BJ (cell line): Measurements from ENCODE around the gene KLHL40. TPM values are rescaled to one million over a fixed set of nuclear protein-coding genes. Genes with fewer than 3 reads are reported as not detected.

ENCODE experiments used
- CTCF ChIA-PET: fragments of 350-600 bp; formaldehyde crosslinking; extraction: SDS; loops from one replicate; lab custom pipeline; 2021; ENCODE audit warnings: antibody characterized with exemption, inconsistent platforms; lab: Yijun Ruan, JAX
- POLR2A ChIA-PET: fragments of 300-600 bp; sonication (Branson Sonifier 250); formaldehyde crosslinking; extraction: SDS; loops from one replicate; lab custom pipeline; 2021; ENCODE audit warnings: antibody characterized with exemption; lab: Charles Lee
- DNase-seq: peaks from one replicate; pipeline ENCODE4 v3.0.0-alpha.2; 2011; ENCODE audit warnings: low read depth
- H3K27me3 ChIP-seq: 2 replicates; pipeline ENCODE4 v1.6.0; 2011; ENCODE audit warnings: low read length; ENCODE audit not compliant: control insufficient read depth, insufficient read depth
- H3K36me3 ChIP-seq: 2 replicates; pipeline ENCODE4 v1.5.1; 2011; ENCODE audit warnings: low read length; ENCODE audit not compliant: control insufficient read depth, insufficient read depth
- H3K4me3 ChIP-seq: 2 replicates; pipeline ENCODE4 v1.5.1; 2011; ENCODE audit warnings: low read depth, mild to moderate bottlenecking, control low read depth, low read length
- CTCF ChIP-seq: IDR thresholded peaks from 2 replicates; pipeline ENCODE4 v1.5.1; 2011; ENCODE audit warnings: low read depth, mild to moderate bottlenecking, control low read depth, inconsistent platforms, low read length, moderate library complexity; ENCODE audit not compliant: insufficient read depth
- polyA plus RNA-seq: library from polyadenylated mRNA; depleted of rRNA; stranded (reverse); fragments of >200 nt; gene quantifications from 2 replicates; pipeline ENCODE4 v1.2.3, GENCODE V29; 2011

The KLHL40 gene
- polyA plus RNA-seq, 1 experiment: not detected

- H3K27me3 ChIP-seq: peaks cover 10% of the 10 kb centered on the region
- H3K36me3 ChIP-seq: no peaks in the 10 kb centered on the region
- no peak for DNase-seq
- no peak overlapping the region for H3K4me3 ChIP-seq
- no peak for TF ChIP-seq CTCF
- POLR2A ChIA-PET: no interaction called here
- CTCF ChIA-PET: no interaction called here
These were observed 7.6 kb downstream of the KLHL40 start for GRCh38 chr3:42692667-42693529.

DNA sequence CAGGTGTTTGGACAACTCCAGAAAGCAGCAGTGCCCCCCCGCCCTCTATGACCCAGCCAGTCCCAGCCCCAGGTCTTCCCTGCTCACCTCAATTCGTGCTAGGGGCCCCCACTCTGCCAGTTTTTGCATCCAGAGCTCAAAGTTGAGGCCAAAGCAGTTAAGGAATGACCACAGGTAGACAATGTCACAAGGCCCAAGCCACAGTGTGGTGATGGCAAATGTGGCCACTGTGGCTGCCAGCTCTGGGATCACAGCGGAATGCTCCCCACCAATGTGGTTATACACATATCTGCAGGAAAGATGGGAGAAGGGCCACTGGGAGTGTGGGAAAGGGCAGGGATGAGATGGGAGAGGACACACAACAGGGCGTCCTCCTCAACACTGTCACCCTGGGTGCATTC, 8.2 kb downstream of the KLHL40 start:
- TF ChIP-seq CTCF: no peak
- H3K36me3 ChIP-seq: no peaks in the 10 kb centered on the region
- CTCF ChIA-PET: no interaction called here
- POLR2A ChIA-PET: no interaction called here
- peaks cover 10% of the 10 kb centered on the region for H3K27me3 ChIP-seq
- H3K4me3 ChIP-seq: no peak overlapping the region
- no peak for DNase-seq

DNA sequence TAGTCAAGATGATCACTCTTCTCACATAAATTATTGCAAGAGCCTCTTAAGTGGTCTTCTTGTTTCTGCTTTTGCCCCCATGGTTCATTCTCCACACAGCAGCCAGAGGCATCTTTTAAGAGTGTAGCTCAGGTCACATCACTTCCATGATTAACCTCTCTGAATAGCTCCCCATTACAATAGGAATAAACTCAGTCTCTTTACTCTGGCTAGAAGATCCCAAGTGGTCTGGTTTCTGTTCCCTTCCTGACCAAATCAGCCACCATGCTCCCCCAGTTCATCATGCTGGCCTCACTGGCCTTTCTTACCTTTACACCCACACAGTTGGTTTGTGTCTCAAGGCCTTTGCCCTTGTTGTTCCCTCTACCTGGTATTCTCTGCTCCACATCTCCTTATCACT, 9.0 kb downstream of the KLHL40 start:
- Histone ChIP-seq H3K27me3 (peaks cover 10% of the 10 kb centered on the region), H3K4me3 (no peak overlapping the region), H3K36me3 (no peaks in the 10 kb centered on the region)
- no peak for TF ChIP-seq CTCF
- CTCF ChIA-PET: no interaction called here
- no peak for DNase-seq
- POLR2A ChIA-PET: no interaction called here

DNA sequence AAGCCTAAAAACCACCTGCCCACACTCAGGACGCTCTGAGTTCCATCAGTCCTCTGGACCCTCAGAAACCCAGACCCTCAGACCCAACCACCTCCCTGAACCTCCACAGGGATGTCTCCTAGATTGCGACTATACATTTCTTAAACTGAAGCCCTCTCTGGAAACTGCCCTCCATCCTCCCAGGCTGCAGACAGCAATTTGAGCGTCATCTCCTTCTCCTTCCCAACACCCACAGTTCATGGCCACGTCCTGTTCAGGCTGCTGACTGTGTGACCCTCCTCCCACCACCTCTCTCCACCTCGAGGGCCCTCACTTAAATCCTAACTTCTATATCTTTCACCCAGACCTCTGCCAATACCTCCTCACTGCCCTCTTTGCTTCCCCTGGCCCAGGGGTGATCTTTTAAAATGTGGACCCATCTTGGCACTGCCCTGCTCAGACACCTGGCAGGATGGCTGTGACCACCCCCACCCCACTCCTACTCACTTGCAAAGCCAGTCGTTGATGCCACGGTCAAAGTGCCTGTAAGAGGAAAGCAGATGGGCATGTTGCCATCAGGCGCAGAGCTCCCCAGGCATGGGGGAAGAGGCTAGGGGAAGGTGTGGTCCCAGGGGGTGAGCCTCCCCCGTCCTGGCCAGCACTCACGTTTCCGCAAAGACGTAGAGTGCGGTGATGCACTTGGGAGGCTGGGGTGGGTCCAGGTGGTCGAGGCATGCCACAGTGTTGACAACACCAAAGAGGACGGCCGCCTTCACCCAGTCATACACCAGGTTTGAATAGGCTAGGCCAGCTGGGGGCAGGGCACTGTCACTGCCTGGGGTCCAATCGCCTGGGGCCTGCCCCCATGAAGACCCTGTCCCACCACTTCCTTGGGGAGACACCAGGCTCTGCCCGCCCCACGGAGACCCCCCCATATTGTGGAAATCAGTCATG, 11.3 kb downstream of the KLHL40 start:
- Histone ChIP-seq H3K4me3 (no peak overlapping the region), H3K27me3 (peaks cover 6% of the 10 kb centered on the region; the same call in 1 of the 2 replicates), H3K36me3 (no peaks in the 10 kb centered on the region)
- ChIA-PET POLR2A (no interaction called here), CTCF (no interaction called here)
- no peak for DNase-seq
- no peak for TF ChIP-seq CTCF
